Measurements from ENCODE around the gene BST1.
A peak's percentile ranks its signal among the peaks of the same experiment; 100 is the strongest.

Gene BST1

DNA sequence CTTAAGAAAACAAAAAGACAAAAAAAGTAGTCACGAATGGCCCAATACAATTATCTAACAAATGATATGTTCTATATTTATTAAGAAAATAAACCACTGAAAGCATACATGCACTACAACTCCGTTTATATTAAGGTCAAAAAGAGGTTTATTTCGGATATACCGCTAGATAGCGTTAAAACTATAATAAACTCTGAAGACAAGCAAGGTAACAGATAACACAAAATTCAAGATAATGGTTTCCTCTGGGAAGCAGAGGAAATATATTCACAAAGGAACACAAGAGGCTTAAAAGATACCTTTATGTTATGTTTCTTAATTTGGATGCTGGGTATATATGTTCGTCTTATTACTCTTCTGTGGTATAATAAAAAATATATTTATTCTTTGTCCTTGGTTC is 26.0 kb upstream of the BST1 start:
- no peak for DNase-seq

DNA sequence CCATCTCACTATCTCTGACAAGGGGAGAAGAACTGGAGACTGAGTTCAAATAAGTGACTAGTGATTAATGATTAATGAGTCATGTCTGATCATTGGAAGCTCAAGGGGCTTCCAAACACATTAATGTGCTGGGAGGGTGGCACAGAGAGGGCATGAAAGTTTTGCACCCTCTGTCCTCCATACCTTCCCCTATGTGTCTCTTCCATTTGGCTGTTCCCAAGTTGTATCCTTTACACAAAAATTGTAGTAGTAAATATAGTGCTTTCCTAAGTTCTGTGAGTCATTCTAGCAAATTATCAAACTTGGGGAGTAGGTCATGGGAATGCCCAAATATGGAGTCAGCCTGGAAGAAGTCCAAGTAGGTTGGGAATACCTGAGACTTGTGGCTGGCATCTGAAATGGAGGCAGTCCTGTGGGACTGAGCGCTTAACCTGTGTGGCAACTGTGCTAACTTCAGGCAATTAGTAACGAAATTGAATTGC is 25.3 kb upstream of the BST1 start:
- no peak for DNase-seq

DNA sequence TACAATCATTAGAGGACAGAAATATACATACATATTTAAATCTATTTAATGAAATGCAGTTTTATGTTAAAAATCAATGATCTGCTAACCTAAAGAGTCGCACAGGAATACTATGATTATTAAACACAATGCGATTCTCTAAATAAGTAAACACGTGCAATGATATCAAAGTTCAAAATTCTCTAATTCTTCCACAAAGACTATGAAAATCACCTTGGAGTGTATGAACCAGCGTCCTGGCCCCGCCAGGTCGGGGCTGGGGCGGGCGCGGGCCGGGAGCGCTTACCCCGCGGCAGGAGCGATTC is 21.8 kb upstream of the BST1 start:
- DNase-seq = no peak

DNA sequence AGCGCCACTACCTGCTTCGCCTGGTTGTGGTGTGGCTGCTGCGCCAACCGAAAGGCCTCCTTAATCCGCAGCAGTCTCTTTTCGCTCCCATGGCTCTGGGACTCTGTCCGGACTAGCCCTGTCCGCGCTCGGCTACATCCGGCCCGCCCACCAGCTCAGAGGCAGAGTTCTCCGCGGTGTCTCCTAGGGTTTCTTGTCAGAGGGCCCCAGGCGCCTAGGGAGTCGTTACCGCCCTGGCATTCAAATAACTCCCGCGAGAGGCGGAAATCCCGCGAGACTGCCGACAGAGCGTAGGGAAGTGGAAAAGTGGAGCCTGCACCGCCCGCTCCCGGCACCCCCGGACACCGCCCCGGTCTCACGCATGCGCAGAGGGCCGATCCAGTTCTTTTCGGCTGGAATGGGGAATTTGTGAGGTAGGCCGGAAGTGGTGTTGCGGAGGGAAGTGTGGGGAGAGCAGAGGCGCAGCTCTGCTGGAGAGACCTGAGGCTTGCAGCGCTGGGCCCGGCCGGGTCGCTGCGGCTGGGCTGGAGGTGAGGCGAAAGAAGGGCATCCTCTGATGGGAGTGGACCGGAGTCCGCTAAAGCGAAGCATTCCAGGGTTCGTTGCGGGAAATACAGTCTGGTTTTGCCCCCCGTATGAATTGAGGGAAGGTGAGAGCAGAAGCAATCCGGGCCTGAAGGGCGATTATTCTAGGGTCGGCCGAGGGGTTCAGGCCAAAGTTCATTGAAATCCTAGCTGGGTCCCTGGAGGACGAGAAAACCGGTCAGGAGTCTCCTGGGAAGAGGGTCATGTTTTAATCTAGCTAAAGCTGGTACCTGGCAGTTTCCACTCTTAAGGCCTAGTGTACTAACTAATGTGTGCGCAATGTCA is 21.3 kb upstream of the BST1 start, which contains the start of gene FAM200B:
FAM200B (plus strand) TSS at position 456 of the 870 bp plus-strand sequence. CDS start 5,151 bp downstream, outside the sequence.
- DNase-seq = peak; percentile 98

DNA sequence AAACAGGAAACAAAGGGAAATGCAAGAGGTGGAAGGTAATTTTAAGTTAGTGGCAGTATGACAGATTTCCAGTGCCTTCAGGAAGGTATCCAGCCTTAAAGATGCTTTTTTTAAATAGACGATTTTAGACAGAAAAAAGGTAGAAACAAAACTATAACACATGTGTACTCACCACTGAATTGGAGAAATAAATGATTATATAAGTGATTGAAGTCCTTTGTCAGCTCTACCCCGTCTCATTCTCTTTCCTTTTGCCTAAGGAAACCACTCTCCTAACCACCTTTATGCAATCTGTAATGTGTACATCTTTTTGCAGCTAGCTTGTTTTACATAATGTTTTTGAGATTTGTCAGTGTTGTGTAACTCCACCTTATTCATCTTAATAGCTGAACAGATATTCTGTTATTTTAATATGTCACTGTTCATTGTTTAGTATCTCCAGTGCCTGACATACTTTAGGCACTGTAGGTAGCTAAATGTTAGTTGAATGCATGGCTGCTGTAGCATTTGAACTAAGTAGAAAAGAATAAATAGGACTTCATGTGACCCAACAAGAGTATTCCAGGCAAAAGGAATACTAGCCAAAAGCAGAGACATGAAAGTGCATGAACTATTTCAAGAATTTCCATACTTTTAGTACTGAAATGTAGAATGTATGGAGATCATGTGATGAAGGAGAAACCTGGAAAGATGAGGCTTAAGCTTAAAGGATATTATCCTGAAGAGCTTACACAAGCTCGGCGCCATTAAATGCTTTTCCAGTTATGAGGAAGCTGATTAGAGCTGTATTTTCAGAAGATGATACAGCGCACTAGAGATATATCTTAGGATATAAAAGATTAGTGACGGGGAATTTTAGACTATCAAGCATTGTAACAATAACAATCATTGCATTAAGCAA is 20.4 kb upstream of the BST1 start:
- DNase-seq = no peak

DNA sequence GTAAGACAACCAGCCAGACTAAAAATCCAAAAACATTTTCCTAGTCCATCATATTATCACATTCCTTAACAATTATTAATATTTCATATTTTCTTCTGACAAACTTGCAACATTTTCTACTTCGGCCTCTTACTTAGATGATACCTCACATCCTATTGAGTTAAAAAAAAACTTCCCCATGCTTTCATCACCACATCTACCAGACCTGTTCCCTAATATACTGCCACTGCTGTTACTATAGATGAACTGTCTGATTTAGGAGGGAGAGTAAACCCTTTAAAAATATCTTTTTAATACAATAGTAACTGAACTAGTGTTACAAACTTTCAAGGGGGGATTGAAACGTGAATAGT is 19.7 kb upstream of the BST1 start:
- no peak for DNase-seq

DNA sequence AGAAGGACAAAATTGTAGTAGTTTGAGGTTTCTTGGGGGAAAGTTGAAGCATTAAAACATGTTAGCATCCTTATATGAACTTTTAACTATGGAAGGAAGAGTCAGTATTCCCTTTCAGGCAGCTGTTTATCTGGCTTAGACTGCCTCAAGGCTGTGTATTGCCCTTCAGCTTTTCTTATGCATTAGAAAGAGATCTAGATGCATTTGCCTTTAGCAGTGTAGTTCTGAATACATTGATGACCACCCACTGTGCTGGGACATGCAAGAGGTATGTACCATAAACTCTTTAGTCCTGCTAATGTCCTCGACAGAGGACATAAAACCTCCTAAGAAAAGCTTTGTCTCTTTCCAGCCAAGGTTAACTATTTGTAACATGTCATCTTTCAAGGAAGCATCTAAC is 18.4 kb upstream of the BST1 start:
- DNase-seq = no peak

DNA sequence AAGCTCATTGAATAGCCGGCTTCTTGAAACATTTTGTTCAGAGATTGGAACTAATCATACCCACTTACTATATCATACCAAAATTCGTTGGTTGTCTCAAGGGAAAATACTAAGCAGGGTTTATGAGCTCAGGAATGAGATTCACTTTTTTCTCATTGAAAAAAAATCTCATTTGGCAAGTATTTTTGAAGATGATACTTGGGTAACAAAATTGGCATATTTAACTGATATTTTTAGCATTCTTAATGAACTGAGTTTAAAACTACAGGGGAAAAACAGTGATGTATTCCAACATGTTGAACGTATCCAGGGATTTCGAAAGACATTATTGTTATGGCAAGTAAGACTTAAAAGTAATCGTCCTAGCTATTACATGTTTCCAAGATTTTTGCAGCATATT is 14.8 kb upstream of the BST1 start:
- no peak for DNase-seq

DNA sequence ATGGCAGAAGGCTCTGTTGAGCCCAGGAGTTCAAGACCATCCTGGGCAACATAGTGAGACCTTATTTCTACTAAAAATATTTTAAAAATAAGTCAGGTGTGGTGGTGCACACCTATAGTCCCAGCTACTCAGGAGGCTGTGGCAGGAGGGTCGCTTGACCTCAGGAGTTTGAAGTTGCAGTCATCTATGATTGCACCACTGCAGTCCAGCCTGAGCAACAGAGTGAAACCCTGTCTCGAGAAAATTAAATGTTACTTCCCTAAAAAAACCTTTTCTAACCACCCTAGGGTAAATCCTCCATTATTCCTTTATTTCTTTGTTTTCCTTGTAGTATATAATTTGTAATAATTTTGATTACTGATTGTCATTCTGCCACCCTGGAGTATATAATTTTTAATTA is 13.3 kb upstream of the BST1 start:
- no peak for DNase-seq

DNA sequence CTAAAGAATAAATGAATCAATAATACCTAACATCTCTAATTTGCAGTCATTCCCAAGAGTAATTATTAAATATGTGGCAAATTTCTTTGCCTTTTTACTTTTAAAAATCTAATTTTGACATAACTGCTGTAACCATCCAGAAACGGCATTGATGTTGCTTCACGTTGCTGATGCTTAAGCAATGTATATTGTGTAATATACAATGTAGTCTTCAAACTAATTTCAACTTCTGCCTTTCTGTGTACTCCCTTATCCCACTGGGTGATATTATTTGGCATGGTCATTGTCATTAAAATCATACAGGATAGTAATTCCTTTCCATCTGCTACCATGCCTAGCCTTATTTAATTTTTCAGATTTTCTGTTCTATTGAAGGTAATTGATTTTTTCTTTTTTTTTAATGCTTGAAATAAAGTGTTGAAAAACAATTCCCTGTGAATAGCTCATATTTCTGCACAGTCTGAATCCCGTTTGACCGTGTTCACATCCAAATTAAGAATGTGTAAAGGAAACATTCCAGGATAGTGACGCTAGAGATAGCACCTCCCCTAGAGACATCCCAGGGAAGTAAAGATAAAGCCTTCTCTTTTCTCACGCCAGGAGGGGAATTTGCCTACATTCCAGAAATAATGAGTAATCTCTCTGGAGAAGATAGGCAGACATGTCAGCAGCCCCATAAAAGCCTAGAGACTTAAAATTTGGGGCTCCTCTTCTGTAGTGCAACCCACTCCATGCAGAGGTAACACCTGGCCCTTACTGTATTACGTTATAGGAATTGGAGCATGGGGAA is 12.7 kb upstream of the BST1 start:
- DNase-seq = no peak

DNA sequence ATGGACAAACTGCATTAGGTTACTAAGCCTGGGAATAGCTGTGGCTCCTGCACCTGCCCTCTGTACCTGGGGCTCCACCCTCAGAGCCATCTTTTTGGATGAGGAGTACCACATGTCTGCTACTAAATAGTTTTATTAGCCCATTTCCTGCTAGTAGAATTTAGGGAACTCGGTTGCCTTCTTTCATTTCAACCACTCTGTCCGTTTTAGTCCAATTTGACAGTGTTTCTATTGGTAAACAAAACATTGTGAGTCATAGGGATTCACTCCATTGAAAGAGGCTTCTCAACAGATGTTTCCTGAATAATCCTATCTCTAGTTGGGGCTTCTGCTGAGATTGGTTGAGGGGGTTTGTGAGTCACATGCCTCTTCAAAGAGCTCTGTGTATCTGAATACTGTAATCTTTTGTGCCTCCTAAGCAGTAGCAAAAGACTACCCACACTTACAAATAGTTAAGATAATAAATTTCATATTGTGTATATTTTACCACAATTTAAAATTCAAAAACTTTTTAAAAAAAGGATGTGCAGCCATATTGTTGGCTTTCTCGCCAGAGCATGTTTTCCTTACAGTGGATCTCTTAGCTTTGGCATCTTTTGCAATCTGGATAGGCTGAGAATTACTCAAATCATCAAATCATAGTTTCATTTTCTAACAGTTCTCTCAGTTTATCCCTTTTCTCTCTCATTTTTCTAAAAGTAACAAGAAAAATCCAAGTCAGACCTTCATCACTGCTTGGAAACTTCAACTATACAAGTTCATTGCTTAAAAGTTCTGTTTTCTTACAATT is 11.3 kb upstream of the BST1 start:
- no peak for DNase-seq

DNA sequence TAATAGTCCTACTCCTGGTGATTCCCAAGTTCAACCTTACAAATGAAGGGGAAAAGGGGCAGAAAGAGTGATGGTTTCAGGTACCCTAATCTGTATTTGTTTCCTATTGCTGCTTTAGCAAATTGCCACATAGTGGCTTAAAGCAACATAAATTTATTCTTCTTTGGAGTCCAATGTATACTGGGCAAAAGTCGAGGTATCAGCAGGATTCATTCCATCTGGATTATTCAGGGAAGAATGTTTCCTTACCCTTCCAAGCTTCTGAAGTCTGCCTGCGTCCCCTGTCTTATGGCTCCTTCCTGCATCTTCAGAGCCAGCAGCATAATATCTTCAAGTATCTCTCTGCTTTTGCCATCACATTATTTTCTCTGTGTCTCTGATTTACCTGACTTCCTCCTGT is 10.3 kb upstream of the BST1 start:
- DNase-seq = no peak

DNA sequence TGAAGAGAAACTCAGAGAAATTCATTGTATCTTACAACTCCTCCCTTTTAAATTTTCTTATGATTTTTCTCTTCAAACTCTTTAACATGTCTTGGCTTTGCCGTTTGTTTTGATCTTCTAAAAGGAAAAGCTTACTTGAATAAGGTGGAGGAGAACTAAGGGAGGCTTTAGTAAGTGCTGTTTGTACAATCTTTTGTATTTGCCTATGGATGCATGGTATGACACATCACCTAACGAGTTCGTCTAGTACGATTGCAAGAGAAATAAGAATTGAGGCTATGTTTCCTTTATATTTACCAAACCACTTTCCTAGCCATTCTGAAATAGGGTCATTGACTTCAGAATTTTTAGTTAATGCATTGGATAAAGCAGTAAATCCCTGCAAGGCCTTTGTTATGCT is 8.4 kb upstream of the BST1 start:
- no peak for DNase-seq

DNA sequence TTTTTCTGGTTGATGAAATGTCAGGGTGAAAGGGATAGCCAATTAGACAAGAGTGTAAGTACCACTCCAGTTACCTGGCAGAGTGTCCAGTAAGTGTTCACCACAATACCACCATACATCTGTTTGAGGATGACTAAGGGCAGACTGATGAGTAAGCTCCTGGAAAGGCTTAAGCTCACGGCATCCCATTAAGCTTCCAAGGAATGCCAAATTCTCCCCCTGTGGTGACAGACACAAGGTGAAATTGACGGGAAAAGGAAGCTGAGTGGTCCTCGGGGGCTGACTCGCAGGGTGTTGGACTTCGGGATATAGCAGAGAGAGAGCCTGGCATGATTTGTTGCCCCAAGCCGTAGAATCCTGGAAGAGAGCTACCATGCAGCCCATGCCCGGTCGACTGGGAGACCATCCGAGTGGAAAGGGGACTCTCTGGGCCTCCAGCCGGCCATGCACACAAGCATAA is 7.6 kb upstream of the BST1 start:
- no peak for DNase-seq

DNA sequence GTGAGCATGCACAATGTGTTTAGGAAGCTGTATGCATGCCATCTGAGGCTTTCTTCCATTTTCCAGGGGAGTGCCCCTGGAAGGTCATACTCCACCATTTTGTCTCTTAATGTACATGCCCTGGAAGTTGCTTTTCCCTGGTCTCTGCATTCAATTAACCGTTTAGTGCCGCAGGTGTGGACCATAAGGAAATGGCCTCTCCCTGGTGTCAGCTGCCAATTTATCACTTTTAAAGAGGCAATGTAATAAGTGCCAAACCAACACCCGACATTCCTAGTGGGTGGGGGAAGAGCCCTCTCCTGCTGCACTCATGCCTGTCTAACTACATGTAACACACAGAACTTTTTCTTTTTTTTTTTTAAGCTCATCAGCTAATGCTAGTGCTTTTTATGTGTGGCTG is 7.1 kb upstream of the BST1 start:
- DNase-seq = no peak

DNA sequence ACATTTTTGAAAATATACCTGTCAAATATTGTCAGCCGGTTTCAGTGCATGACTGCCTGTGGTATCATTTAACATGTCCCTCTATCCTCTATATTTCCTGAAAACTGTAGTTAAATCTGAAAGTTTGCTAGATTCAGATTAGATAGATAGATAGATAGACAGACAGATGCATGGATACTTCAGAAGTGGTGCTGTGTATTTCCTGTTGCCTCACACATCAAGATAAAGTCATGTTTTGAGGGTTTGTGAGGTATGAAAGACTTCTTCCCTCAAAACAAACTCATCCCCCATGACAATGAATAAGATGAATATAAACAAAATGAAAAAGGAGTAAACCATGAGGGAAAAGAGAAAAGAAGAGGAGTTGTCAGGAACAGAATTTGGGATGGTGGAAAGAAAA is 6.0 kb upstream of the BST1 start:
- no peak for DNase-seq

DNA sequence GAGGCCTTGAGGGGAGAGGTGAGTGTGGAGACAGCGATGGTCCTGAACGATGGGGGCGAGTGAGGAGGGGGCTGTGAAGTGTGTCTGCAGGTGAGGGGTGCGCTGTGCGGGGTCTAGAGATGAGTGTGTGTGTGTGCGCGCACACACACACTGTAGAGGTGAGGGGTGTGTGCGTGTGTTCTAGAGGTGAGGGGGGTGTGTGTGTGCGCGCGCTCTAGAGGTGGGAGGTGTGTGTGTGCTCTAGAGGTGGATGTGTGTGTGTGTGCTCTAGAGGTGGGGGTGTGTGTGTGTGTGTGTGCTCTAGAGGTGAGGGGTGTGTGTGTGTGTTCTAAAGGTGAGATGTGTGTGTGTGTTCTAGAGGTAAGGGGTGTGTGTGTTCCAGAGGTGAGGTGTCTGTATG is 574 bp downstream of the BST1 start:
- DNase-seq = no peak

DNA sequence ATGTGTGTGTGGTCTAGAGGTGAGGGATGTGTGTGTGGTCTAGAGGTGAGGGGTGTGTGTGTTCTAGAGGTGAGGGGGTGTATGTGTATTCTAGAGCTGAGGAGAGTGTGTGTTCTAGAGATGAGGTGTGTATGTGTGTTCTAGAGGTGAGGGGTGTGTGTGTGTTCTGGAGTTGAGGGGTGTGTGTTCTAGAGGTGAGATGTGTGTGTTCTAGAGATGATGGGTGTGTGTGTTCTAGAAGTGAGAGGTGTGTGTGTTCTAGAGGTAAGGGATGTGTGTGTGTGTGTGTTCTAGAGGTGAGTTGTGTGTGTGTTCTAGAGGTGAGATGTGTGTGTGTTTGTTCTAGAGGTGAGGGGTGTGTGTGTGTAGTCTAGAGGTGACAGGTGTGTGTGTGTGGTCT is 1.3 kb downstream of the BST1 start:
- no peak for DNase-seq

DNA sequence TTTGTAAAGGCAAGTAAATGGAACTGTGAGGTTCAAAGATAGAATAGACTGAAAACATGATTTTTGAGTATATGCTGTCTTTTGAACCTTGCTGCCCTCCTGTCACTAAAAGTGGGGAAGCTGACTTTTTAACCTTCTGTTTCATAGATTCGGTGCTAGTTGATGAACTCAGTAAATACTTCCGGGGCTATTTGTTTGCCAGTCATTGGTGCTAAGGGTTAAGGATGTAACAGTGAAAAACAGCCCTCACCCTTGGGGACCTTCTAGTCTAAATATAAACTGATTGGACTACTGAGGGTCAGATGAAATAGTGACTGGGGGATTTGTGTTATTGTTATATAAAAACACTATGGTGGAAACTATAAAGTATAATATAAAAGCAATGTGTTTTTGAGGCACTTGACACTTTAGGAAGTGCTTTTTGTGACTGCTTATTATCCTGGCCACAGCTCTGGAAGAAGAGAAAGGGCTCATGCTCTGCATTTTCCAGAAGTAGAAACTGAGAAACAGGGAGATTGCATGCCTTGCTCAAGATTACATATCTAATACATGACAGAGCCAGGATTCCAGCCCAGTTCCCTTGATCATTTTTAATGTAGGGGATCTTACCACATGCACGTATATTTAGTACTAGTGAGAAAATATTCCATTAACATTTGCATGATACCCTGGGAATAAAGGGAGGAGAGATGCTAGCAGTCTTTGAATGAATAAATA is 3.9 kb downstream of the BST1 start:
- no peak for DNase-seq

DNA sequence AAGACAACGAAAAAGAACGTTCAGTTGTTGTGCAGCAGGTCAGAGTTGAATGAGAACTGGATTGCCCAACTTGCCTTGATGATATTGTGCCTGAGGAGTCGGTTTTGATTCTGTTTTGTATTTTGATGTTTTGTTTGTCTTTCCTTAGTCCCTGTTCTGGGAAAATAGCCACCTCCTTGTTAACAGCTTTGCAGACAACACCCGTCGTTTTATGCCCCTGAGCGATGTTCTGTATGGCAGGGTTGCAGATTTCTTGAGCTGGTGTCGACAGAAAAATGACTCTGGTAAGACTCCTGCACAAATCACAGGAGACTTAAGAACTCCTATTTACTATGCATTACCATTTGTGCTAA is 4.5 kb downstream of the BST1 start:
- no peak for DNase-seq

DNA sequence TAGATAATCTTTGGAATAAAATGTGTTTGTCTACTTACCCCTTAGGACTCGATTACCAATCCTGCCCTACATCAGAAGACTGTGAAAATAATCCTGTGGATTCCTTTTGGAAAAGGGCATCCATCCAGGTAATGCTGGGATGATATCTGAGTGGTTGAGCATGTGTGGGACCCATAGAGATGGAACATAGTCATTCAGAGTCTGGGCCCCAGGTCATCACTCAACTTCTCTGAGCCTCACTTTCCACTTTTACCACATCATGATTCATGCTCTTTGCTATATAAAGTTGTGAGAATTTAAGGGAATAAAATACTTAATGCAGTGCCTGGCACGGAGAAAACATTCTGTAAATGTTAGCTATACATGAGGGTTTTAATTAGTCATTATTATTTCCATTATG is 8.9 kb downstream of the BST1 start:
- no peak for DNase-seq

DNA sequence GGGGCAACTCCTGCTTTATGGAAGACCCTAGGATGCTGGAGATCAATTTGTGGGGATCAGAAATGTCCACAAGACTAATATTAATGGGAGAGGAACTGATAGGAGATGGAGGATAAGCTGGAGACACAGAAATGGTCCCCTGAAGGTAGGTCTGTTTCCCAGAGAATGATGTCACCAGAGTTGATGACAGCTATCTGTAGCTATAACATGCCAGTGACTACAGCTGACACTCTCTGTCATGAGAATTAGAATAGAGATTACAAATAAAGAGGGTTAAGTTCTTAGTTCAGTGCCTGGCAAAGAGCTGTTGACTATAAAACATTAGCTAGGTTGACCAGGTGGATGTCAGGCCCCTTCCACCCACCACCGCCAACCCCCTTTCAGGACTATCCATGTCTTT is 9.3 kb downstream of the BST1 start:
- no peak for DNase-seq
